DOHH2 (cell line): Measurements from ENCODE around the gene KRT5.

Experiments used
- H3F3A ChIP-seq: fragments of 200-600 bp; sonication (generic), shearing (Covaris generic); 2 replicates; pipeline ENCODE4 v1.6.0; 2016; ENCODE audit warnings: antibody characterized with exemption, mild to moderate bottlenecking; ENCODE audit not compliant: control insufficient read depth, insufficient read depth
- H3K27ac ChIP-seq: fragments of 200-600 bp; sonication (generic); 2 replicates; pipeline ENCODE4 v1.5.1; 2014; ENCODE audit warnings: low read depth, mild to moderate bottlenecking, low read length, moderate library complexity
- H3K27me3 ChIP-seq: fragments of 200-600 bp; sonication (generic); 2 replicates; pipeline ENCODE4 v1.6.1; 2014; ENCODE audit warnings: mild to moderate bottlenecking, low read length, mixed read lengths; ENCODE audit not compliant: control insufficient read depth
- H3K36me3 ChIP-seq: fragments of 200-600 bp; sonication (generic); 2 replicates; pipeline ENCODE4 v1.6.1; 2014; ENCODE audit warnings: mild to moderate bottlenecking, low read length, moderate library complexity, mixed read lengths; ENCODE audit not compliant: control insufficient read depth
- H3K4me1 ChIP-seq: fragments of 200-600 bp; sonication (generic); 2 replicates; pipeline ENCODE4 v1.6.1; 2014; ENCODE audit warnings: mild to moderate bottlenecking, low read length, mixed read lengths; ENCODE audit not compliant: control insufficient read depth
- H3K4me2 ChIP-seq: fragments of 200-600 bp; sonication (generic); 2 replicates; pipeline ENCODE4 v1.6.0; 2014; ENCODE audit warnings: mild to moderate bottlenecking, low read length, moderate library complexity
- H3K4me3 ChIP-seq: fragments of 200-600 bp; sonication (generic); 2 replicates; pipeline ENCODE4 v1.5.1; 2014; ENCODE audit warnings: mild to moderate bottlenecking, low read length, mixed read lengths
- H3K79me2 ChIP-seq: fragments of 200-600 bp; sonication (generic); 2 replicates; pipeline ENCODE4 v1.6.1; 2014; ENCODE audit warnings: mild to moderate bottlenecking, low read length, mixed read lengths; ENCODE audit not compliant: control insufficient read depth
- H3K9me2 ChIP-seq: fragments of 200-600 bp; sonication (generic); replicated peaks from 2 replicates; pipeline ENCODE4 v1.6.1; 2014; ENCODE audit warnings: mild to moderate bottlenecking, low read length, mixed read lengths; ENCODE audit not compliant: control insufficient read depth
- H3K9me3 ChIP-seq: fragments of 200-600 bp; sonication (generic); 2 replicates; pipeline ENCODE4 v1.6.1; 2014; ENCODE audit warnings: antibody characterized with exemption, low read length, mixed read lengths; ENCODE audit not compliant: control insufficient read depth, insufficient read depth
- H4K20me1 ChIP-seq: fragments of 200-600 bp; sonication (generic); 2 replicates; pipeline ENCODE4 v1.6.0; 2014; ENCODE audit warnings: low read depth, mild to moderate bottlenecking, antibody characterized with exemption, low read length, moderate library complexity; ENCODE audit not compliant: control insufficient read depth, insufficient read depth
- CTCF ChIP-seq: fragments of 200-600 bp; sonication (generic); IDR thresholded peaks from one replicate; pipeline ENCODE4 v1.5.1; 2014; ENCODE audit warnings: antibody characterized with exemption, mild to moderate bottlenecking, low read depth, low read length; ENCODE audit not compliant: poor library complexity, severe bottlenecking
- EZH2phosphoT487 ChIP-seq: fragments of 200-600 bp; sonication (generic); IDR thresholded peaks from 2 replicates; pipeline ENCODE4 v1.6.1; 2017; ENCODE audit warnings: borderline replicate concordance, mild to moderate bottlenecking, antibody characterized with exemption, low read length, moderate library complexity, mixed read lengths

KRT5 gene

DNA sequence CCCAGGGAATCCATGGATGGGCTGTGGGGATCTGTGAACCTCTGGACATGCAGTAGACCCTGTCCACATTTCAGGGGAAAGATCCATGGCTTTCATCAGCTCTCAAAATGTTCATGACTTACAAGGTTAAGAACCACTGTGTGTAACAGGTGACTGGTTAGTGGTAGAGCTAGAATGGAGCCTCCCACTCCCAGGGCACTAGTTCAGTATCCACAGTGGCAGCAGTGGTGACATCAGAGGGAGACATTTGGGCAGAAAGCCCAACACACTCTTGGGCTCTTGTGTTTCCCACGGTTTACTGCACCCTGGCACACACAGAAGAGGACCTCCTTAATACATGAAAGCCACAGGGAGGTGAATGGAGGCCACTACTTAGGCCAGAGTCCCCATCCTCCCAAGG is 44.4 kb upstream of the KRT5 start:
- H3K27me3 ChIP-seq = peaks cover 12% of the 10 kb centered on the region; the same call in 1 of the 2 replicates
- no peaks in the 10 kb centered on the region for H3K9me2 ChIP-seq
- TF ChIP-seq CTCF (no peak), EZH2phosphoT487 (no peak)
- H3K9me3 ChIP-seq = no peaks in the 10 kb centered on the region
- no peaks in the 10 kb centered on the region for H3K4me1 ChIP-seq
- no peak overlapping the region for H3K27ac ChIP-seq
- H3F3A ChIP-seq = no peaks in the 10 kb centered on the region
- no peaks in the 10 kb centered on the region for H4K20me1 ChIP-seq
- no peaks in the 10 kb centered on the region for H3K36me3 ChIP-seq
- no peaks in the 10 kb centered on the region for H3K79me2 ChIP-seq
- H3K4me3 ChIP-seq = no peak overlapping the region
- H3K4me2 ChIP-seq = no peak overlapping the region

GRCh38 chr12:52561880-52562449 is 41.8 kb upstream of the KRT5 start:
- Histone ChIP-seq H3K4me1 (no peaks in the 10 kb centered on the region), H3K36me3 (no peaks in the 10 kb centered on the region), H3K4me3 (no peak overlapping the region), H3K9me2 (no peaks in the 10 kb centered on the region), H3K79me2 (no peaks in the 10 kb centered on the region), H3K27me3 (peaks cover 12% of the 10 kb centered on the region; the same call in 1 of the 2 replicates), H4K20me1 (no peaks in the 10 kb centered on the region), H3K4me2 (no peak overlapping the region), H3K9me3 (no peaks in the 10 kb centered on the region), H3K27ac (no peak overlapping the region), H3F3A (no peaks in the 10 kb centered on the region)
- TF ChIP-seq EZH2phosphoT487 (no peak), CTCF (no peak)

DNA sequence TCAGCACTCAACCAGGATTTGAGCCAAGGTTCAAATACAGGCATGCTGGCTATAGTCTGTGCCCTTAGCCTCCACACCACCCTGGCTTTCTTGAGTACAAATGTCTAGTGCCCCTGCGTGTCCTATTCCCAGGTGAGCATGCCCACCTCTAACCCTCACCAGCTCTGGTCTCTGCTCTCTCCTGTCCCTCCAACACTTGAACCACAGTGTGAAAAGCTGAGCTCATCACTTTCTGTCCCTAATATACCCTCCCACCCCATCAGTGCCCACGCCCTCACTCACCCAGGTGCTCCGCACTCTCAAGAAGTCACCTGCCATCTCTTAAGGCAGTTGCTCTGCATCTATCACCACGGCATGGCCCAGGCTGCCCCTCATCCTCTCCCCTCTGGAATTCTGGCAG is 39.8 kb upstream of the KRT5 start:
- Histone ChIP-seq H3K36me3 (no peaks in the 10 kb centered on the region), H3K4me3 (no peak overlapping the region), H3K4me2 (no peak overlapping the region), H4K20me1 (no peaks in the 10 kb centered on the region), H3K79me2 (no peaks in the 10 kb centered on the region), H3K27ac (no peak overlapping the region), H3K9me3 (no peaks in the 10 kb centered on the region), H3K9me2 (no peaks in the 10 kb centered on the region), H3F3A (no peaks in the 10 kb centered on the region), H3K4me1 (no peaks in the 10 kb centered on the region), H3K27me3 (0 out of 2 replicates have a peak, but pooled peaks cover 9% of the 10 kb centered on the region)
- TF ChIP-seq CTCF (no peak), EZH2phosphoT487 (no peak)
